ENCODE data around the gene PAFAH2. TPM values are rescaled to one million over a fixed set of nuclear protein-coding genes. Genes with fewer than 3 reads are reported as not detected.

The PAFAH2 gene
- total and polyA plus RNA-seq, 2 of the 8 experiments (the other 6 are each of a cell fraction or from before 2014, with no cell fraction given), result 7.7 to 9.3 TPM

DNA sequence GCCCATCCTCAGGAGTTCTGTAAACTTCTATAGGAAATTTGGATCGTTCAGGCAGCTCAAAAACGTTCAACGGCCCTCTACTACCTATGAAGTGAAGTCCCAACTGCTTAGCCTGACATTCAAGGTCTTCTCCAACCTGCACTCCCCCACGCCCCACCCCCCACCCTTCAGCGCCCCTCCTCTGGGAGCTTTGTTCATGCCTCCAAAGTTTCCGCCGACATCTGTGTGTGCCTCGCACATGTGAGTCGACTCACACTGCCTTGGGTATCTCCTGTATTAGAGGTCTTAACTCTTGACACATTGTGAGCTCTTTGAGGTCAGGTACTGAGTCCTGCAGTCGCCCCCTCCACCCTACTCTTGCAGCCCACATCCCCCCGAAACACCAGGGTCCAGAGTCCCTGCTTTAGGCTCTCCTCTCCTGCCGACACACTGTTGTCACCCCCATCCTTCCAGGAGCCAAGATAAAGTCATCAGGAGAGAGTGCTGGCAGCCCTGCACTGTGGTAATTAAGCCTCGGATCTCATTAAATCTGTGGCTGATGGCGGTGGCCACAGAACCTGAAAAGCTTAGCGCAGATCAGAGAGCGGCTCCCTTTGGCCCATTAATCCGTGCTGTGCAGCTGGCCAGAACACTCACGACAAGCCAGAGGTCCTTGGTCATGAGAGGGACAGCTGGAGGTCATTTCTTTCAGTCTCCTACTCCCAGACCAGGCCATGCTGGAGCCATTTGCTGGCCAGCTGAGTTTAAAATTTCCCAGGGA is 1.4 kb upstream of the PAFAH2 start:
- Histone ChIP-seq H3K23me2 (ENCODE audit: low read depth, low read length) (peaks cover 4% of the 10 kb centered on the region; the same call in 1 of the 2 replicates), H2BK20ac (ENCODE audit: low read length) (no peak overlapping the region; the same call in 1 of the 2 replicates), H3K14ac (ENCODE audit: insufficient read length) (no peak overlapping the region), H4K5ac (ENCODE audit: insufficient read length, low read depth, low read length) (peak overlapping the region; percentile 2), H2AK5ac (ENCODE audit: low read depth, low read length) (no peak overlapping the region), H4K91ac (replicated peaks; ENCODE audit: insufficient read length, low read length) (peak overlapping the region; percentile 57), H3K36me3 (ENCODE audit: control insufficient read depth in 2 of 4, insufficient read depth in 4 of 4, low read length in 3 of 4) (no peaks in the 10 kb centered on the region), H2BK12ac (ENCODE audit: low read depth, low read length) (no peak overlapping the region; the same call in 1 of the 2 replicates), H4K8ac (ENCODE audit: extremely low read depth, insufficient read depth, low read length) (no peak overlapping the region), H3K23ac (ENCODE audit: insufficient read length) (no peak overlapping the region), H2BK5ac (ENCODE audit: low read depth, low read length) (no peak overlapping the region), H3K79me1 (ENCODE audit: low read depth, low read length) (no peaks in the 10 kb centered on the region), H3K27ac (ENCODE audit: low read depth, low read length) (no peak overlapping the region), H3K4me3 (ENCODE audit: extremely low read depth in 1 of 4, insufficient read depth in 2 of 4, low read depth in 3 of 4, low read length in 4 of 4) (no peak overlapping the region), H3K79me2 (ENCODE audit: control insufficient read depth in 1 of 2, insufficient read depth in 2 of 2, low read length in 2 of 2) (no peaks in the 10 kb centered on the region), H3K27me3 (replicated peaks in 1 of 4; ENCODE audit: control insufficient read depth in 3 of 4, extremely low read depth in 1 of 4, insufficient read depth in 3 of 4, low read length in 3 of 4) (no peaks in the 10 kb centered on the region; a peak in 2 of 7 replicates), H3K4me1 (replicated peaks in 1 of 4; ENCODE audit: control insufficient read depth in 3 of 4, insufficient read depth in 4 of 4, low read length in 3 of 4) (peaks cover 2 to 10% (median 6%) of the 10 kb centered on the region in 4 experiments; a peak in 6 of 7 replicates), H3K9me3 (ENCODE audit: insufficient read depth in 2 of 2, low read depth in 1 of 2, low read length in 1 of 2) (no peaks in the 10 kb centered on the region), H3K4ac (replicated peaks; ENCODE audit: insufficient read length, low read depth, low read length) (no peak overlapping the region), H3K9ac (replicated peaks in 1 of 4; ENCODE audit: extremely low read depth in 1 of 4, low read depth in 3 of 4, low read length in 3 of 4) (no peak overlapping the region), H2AFZ (ENCODE audit: low read length) (peak overlapping the region; percentile 96), H4K20me1 (replicated peaks in 1 of 2; ENCODE audit: control insufficient read depth in 1 of 2, insufficient read depth in 2 of 2, low read length in 2 of 2) (no peaks in the 10 kb centered on the region), H2BK15ac (ENCODE audit: low read length) (0 out of 2 replicates have a peak overlapping the region, but pooled peaks have one; percentile 50), H3K4me2 (ENCODE audit: insufficient read depth in 1 of 2, low read depth in 2 of 2, low read length in 2 of 2) (0 out of 4 replicates have a peak overlapping the region, but pooled peaks of 1 of the 2 experiments have one; percentile 1), H3K18ac (ENCODE audit: extremely low read depth, low read length) (0 out of 2 replicates have a peak overlapping the region, but pooled peaks have one; percentile 27), H3K56ac (replicated peaks; ENCODE audit: insufficient read length, low read depth, low read length) (no peak overlapping the region), H2BK120ac (replicated peaks; ENCODE audit: low read depth, low read length) (no peak overlapping the region)
- WGBS, 2 experiments (ENCODE audit: extremely low coverage in 1 of 2, insufficient coverage in 1 of 2, insufficient read length in 1 of 2, insufficient replicate concordance in 2 of 2, low coverage in 1 of 2, low lambda C conversion rate in 2 of 2, missing lambda C conversion rate in 1 of 2), result 91% methylated on average over 13 of the region's 18 CpGs; no CpG with 5 or more reads in 1 of the 2 experiments
- DNase-seq (ENCODE audit: low read depth in 1 of 2, low spot score in 2 of 2), result no peak
- ChIA-PET POLR2A (ENCODE audit: partially characterized antibody) (interaction anchor here (0.5 to 4.1 kb wide), 7 partner anchors 19 to 303 kb away, joined by 3 to 17 read pairs (median 3); no protein-coding TSS in a partner anchor), CTCF (ENCODE audit: partially characterized antibody) (interaction anchor here (0.6 to 20.0 kb wide), 15 partner anchors 8 to 189 kb away, joined by 3 to 330 read pairs (median 3); partner anchors contain the start of genes MTFR1L and STMN1)
- FAIRE-seq, result no peak
- no peak for TF ChIP-seq BACH1 (IDR thresholded peaks at IDR 0.05; ENCODE audit: low read length)
- TF ChIP-seq HDAC6 (IDR thresholded peaks at IDR 0.05; ENCODE audit: low read depth, low read length), result no peak
- TF ChIP-seq KDM1A (IDR thresholded peaks at IDR 0.05; ENCODE audit: borderline replicate concordance, low read length), result no peak
- no peak for TF ChIP-seq CTCF (IDR thresholded peaks at IDR 0.05; ENCODE audit: control extremely low read depth in 1 of 3, insufficient read depth in 1 of 3, low read depth in 1 of 3, low read length in 3 of 3)
- no peak for TF ChIP-seq EGR1 (IDR thresholded peaks at IDR 0.05; ENCODE audit: borderline replicate concordance, low read depth, low read length)
- TF ChIP-seq NANOG (IDR thresholded peaks at IDR 0.05; ENCODE audit: insufficient read depth, low read depth, low read length, poor library complexity, severe bottlenecking), result no peak
- TF ChIP-seq CHD2 (IDR thresholded peaks at IDR 0.05; ENCODE audit: low read length), result no peak
- no peak for TF ChIP-seq CREB1 (IDR thresholded peaks at IDR 0.05)
- TF ChIP-seq CBX5 (IDR thresholded peaks at IDR 0.05; ENCODE audit: low read depth, low read length), result no peak

Measured in H1 (cell line).